Spleen (tissue), 11 donors: ENCODE results near the gene MLF1. TPM values are rescaled to one million over a fixed set of nuclear protein-coding genes. Genes with fewer than 3 reads are reported as not detected.

Experiments
- DNase-seq: peaks from one replicate; pipeline ENCODE4 v3.0.0-alpha.2; 2020
- H3K27ac ChIP-seq, 8 donors: fragments of 200-600 bp; sonication (generic) in 7 of 8; 1 replicate in 4 of 8; 2 replicates in 4 of 8; pipeline versions ENCODE4 v1.5.0 to v1.8.0; 2016 to 2021; ENCODE audit warnings: inconsistent platforms in 4 of 8, mild to moderate bottlenecking in 4 of 8, moderate library complexity in 1 of 8
- H3K27me3 ChIP-seq, 7 donors: fragments of 200-600 bp; sonication (generic) in 6 of 7; replicated peaks in 1 of 7; 1 replicate in 4 of 7; 2 replicates in 3 of 7; pipeline versions ENCODE4 v1.5.0 to v1.8.0; 2016 to 2021; ENCODE audit warnings: inconsistent platforms in 3 of 7, mild to moderate bottlenecking in 1 of 7
- H3K36me3 ChIP-seq, 6 donors: fragments of 200-600 bp; sonication (generic) in 5 of 6; 1 replicate in 4 of 6; 2 replicates in 2 of 6; pipeline versions ENCODE4 v1.5.0 to v1.8.0; 2016 to 2021; ENCODE audit warnings: inconsistent platforms in 2 of 6
- H3K4me1 ChIP-seq, 6 donors: fragments of 200-600 bp; sonication (generic) in 5 of 6; 1 replicate in 3 of 6; 2 replicates in 3 of 6; pipeline versions ENCODE4 v1.5.0 to v1.8.0; 2016 to 2021; ENCODE audit warnings: inconsistent platforms in 3 of 6
- H3K4me3 ChIP-seq, 8 donors: fragments of 200-600 bp; sonication (generic) in 7 of 8; 1 replicate in 4 of 8; 2 replicates in 4 of 8; pipeline versions ENCODE4 v1.5.0 to v1.8.0; 2016 to 2021; ENCODE audit warnings: inconsistent platforms in 4 of 8, mild to moderate bottlenecking in 4 of 8, moderate library complexity in 2 of 8
- H3K9me3 ChIP-seq, 8 donors: fragments of 200-600 bp; sonication (generic) in 7 of 8; 1 replicate in 4 of 8; 2 replicates in 4 of 8; pipeline versions ENCODE4 v1.5.0 to v1.8.0; 2016 to 2021; ENCODE audit warnings: inconsistent platforms in 4 of 8
- POLR2A ChIP-seq, 3 donors: fragments of 450-650 bp; IDR thresholded peaks; one replicate each; pipeline ENCODE4 v1.5.1; 2017; ENCODE audit warnings: antibody characterized with exemption in 3 of 3, mild to moderate bottlenecking in 1 of 3
- POLR2AphosphoS5 ChIP-seq, 3 donors: sonication (generic); formaldehyde crosslinking; IDR thresholded peaks; one replicate each; pipeline ENCODE4 v1.5.1; 2017; ENCODE audit warnings: antibody characterized with exemption in 3 of 3
- WGBS, 5 donors: extraction: QIAGEN DNeasy Blood & Tissue Kit in 3 of 5; methylation state at CpG; one replicate each; pipeline versions ENCODE4 v1.1.5 to v1.1.7; 2013 to 2018; 5-methylcytosine and 5-hydroxymethylcytosine counted together
- intact Hi-C: fragments of 100-400 bp; cut with DNase I; formaldehyde crosslinking; loops from one replicate; pipeline ENCODE4 v1.15.0; 2023; ENCODE audit warnings: low total_unique reads
- polyA plus RNA-seq, 3 donors: library from polyadenylated mRNA; stranded (reverse); fragments of 200-250 nt; gene quantifications; one replicate each; pipeline ENCODE4 v1.2.1, GENCODE V29; 2013
- total RNA-seq, 7 donors: library from RNA; depleted of rRNA in 3 of 7; stranded (reverse); fragments of >200 nt in 3 of 7; fragmentation: NEBNext Ultra II Directional in 4 of 7; extraction: Animal tissue kit (Norgen Biotek cat#: 25700) in 4 of 7; gene quantifications; one replicate each; pipeline versions ENCODE4 v1.1.0 to v1.2.1, GENCODE V29; 2016 to 2021
- TF ChIP-seq, protein P1 (sequence below), 11 experiments: fragments of 200-600 bp in 7 of 11; fragments of 450-650 bp in 4 of 11; sonication (generic) in 4 of 11; IDR thresholded peaks in 8 of 11; conservative IDR thresholded peaks in 3 of 11; 1 replicate in 7 of 11; 2 replicates in 4 of 11; pipeline versions ENCODE4 v1.4.0 to v1.8.0; 2016 to 2021; ENCODE audit warnings: antibody characterized with exemption in 11 of 11, inconsistent platforms in 4 of 11, mild to moderate bottlenecking in 1 of 11
- donor health status: healthy with polysubstance abuse.
- donor health status: DM: no; HTN: no; CAD: no; lungs with moderate emphysema.
- donor health status: DM: no; HTN: no; CAD: no.
- donor health status: Bipolar disorder and iron deficiency.
- donor health status: healthy.
- donor health status: DM: no; HTN: no; CAD: no.
- donor health status: DM: yes; HTN: yes; CAD: no.

Gene MLF1
- total and polyA plus RNA-seq, 10 donors, result 1.3 to 4.1 (median 2.8) TPM

DNA sequence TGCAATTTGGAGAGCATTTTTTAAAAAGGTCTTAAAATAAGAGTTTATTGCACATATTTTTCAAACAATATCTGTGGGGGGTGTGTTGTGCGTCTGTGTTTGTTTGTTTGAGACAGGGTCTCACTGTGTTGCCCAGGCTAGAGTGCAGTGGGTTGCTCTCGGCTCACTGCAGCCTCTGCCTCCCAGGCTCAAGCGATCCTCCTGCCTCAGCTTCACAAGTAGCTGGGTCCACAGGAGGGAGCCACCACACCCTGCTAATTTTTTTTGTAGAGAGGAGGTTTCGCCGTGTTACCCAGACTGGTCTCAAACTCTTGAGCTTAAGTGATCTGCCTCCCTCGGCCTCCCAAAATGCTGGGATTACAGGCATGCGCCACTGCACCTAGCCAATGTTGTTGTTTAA lies 2.7 kb downstream of the MLF1 start:
- no peak for DNase-seq
- 88 to 94% (median 92%) methylated on average over 7 of the region's 7 CpGs for WGBS, 5 donors
- TF ChIP-seq, protein P1, sequence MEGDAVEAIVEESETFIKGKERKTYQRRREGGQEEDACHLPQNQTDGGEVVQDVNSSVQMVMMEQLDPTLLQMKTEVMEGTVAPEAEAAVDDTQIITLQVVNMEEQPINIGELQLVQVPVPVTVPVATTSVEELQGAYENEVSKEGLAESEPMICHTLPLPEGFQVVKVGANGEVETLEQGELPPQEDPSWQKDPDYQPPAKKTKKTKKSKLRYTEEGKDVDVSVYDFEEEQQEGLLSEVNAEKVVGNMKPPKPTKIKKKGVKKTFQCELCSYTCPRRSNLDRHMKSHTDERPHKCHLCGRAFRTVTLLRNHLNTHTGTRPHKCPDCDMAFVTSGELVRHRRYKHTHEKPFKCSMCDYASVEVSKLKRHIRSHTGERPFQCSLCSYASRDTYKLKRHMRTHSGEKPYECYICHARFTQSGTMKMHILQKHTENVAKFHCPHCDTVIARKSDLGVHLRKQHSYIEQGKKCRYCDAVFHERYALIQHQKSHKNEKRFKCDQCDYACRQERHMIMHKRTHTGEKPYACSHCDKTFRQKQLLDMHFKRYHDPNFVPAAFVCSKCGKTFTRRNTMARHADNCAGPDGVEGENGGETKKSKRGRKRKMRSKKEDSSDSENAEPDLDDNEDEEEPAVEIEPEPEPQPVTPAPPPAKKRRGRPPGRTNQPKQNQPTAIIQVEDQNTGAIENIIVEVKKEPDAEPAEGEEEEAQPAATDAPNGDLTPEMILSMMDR (IDR thresholded peaks at IDR 0.05 in 8 of 11, conservative IDR thresholded peaks at IDR 0.05 in 3 of 11), result no peak
- TF ChIP-seq POLR2A (IDR thresholded peaks at IDR 0.05) (no peak), POLR2AphosphoS5 (IDR thresholded peaks at IDR 0.05) (no peak)
- H3K4me1 ChIP-seq, result peaks cover 0 to 14% (median 5%) of the 10 kb centered on the region in 6 donors
- H3K27ac ChIP-seq, result no peak overlapping the region
- H3K9me3 ChIP-seq, result no peaks in the 10 kb centered on the region
- H3K27me3 ChIP-seq, result peaks cover 0 to 31% (median 0%) of the 10 kb centered on the region in 7 donors
- intact Hi-C loops, result no loop called here
- H3K4me3 ChIP-seq, result no peak overlapping the region
- H3K36me3 ChIP-seq, result no peaks in the 10 kb centered on the region

DNA sequence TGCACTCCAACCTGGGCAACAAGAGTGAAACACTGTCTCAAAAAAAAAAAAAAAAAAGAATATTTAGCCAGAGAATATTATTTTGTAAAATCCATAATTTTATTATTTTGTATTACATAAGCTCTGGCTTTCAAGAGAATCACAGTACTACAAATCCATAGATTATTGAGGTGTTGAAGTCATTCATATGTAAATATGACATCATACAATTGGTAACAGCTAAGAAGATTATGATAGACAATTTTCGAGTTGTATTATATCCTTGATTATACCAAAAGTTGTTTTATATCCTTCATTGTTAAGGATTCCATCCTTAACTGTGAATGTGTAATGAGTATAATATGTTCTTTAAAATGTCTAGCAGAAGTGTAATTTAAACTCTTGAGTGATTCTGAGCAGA lies 3.7 kb downstream of the MLF1 start:
- H3K4me3 ChIP-seq, result no peak overlapping the region
- TF ChIP-seq POLR2A (IDR thresholded peaks at IDR 0.05), result no peak
- TF ChIP-seq POLR2AphosphoS5 (IDR thresholded peaks at IDR 0.05), result no peak
- TF ChIP-seq, protein P1 (IDR thresholded peaks at IDR 0.05 in 8 of 11, conservative IDR thresholded peaks at IDR 0.05 in 3 of 11), result no peak
- H3K27me3 ChIP-seq, result peaks cover 0 to 26% (median 0%) of the 10 kb centered on the region in 7 donors
- peaks cover 0 to 14% (median 5%) of the 10 kb centered on the region in 6 donors for H3K4me1 ChIP-seq
- no peak overlapping the region for H3K27ac ChIP-seq
- intact Hi-C loops, result no loop called here
- no peak for DNase-seq
- H3K9me3 ChIP-seq, result no peaks in the 10 kb centered on the region
- no peaks in the 10 kb centered on the region for H3K36me3 ChIP-seq
- 79 to 92% (median 84%) methylated on average over 1 of the region's 1 CpG for WGBS, 5 donors

DNA sequence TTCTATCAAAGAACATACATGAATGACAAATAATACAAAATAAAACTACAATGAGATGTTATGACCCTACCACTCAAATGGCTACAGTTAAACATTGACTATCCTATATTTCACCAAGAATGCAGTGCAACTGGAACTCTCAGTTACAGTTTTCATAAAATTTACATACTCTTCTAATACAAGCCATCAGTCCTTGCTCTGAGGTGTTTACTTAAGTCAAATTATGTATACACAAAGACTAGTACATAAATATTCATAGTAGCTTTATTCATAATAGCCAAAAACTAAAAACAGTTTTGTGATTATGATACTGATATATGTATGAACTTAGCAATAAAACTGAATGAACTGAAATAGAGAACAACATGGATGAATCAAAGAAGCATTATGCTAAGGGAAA lies 19.2 kb downstream of the MLF1 start:
- no peaks in the 10 kb centered on the region for H3K4me1 ChIP-seq
- no peak for DNase-seq
- intact Hi-C loops, result no loop called here
- TF ChIP-seq, protein P1 (IDR thresholded peaks at IDR 0.05 in 8 of 11, conservative IDR thresholded peaks at IDR 0.05 in 3 of 11), result no peak
- no peak for TF ChIP-seq POLR2AphosphoS5 (IDR thresholded peaks at IDR 0.05)
- no peak for TF ChIP-seq POLR2A (IDR thresholded peaks at IDR 0.05)
- H3K9me3 ChIP-seq, result no peaks in the 10 kb centered on the region
- no peak overlapping the region for H3K4me3 ChIP-seq
- H3K27me3 ChIP-seq, result no peaks in the 10 kb centered on the region
- H3K27ac ChIP-seq, result no peak overlapping the region
- no peaks in the 10 kb centered on the region for H3K36me3 ChIP-seq

DNA sequence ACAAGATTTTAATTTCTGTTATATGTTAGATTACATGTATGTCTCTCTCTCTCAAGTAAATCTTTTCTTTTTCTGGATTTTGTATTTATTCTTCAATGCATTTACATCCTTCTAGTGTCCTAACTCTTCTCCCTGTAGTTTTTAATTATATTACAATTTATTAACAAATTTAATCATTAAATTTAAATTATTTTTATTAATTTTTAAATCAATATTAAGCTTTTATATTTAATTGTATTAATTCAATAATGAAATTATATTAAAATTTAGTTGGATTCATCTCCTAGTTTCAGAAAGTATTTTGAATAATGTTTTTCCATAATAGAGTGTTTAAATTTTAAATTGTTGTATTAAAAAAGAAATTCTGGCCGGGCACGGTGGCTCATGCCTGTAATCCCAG lies 29.8 kb downstream of the MLF1 start:
- WGBS, 5 donors, result 85 to 97% (median 93%) methylated on average over 2 of the region's 2 CpGs
- Histone ChIP-seq H3K4me3 (no peak overlapping the region), H3K27me3 (no peaks in the 10 kb centered on the region), H3K9me3 (no peaks in the 10 kb centered on the region), H3K27ac (no peak overlapping the region), H3K4me1 (no peaks in the 10 kb centered on the region), H3K36me3 (no peaks in the 10 kb centered on the region)
- intact Hi-C loops, result no loop called here
- DNase-seq, result no peak
- TF ChIP-seq POLR2A (IDR thresholded peaks at IDR 0.05) (no peak), POLR2AphosphoS5 (IDR thresholded peaks at IDR 0.05) (no peak)
- TF ChIP-seq, protein P1 (IDR thresholded peaks at IDR 0.05 in 8 of 11, conservative IDR thresholded peaks at IDR 0.05 in 3 of 11), result no peak
